ENCODE results near the gene PLAA.

GRCh38 chr9:26893030-26893676, 53.9 kb downstream of the PLAA start:
- TF ChIP-seq REST (IDR thresholded peaks at IDR 0.05; ENCODE audit: insufficient read depth in 1 of 2, low read depth in 2 of 2, low read length in 1 of 2) (no peak), SIN3A (IDR thresholded peaks at IDR 0.05; ENCODE audit: borderline replicate concordance, insufficient read depth, low read depth, low read length) (no peak)

All from Panc1 (cell line).